Bronchial epithelial cell (primary cell): ENCODE measurements around the gene SUCLA2. TPM values are rescaled to one million over a fixed set of nuclear protein-coding genes. Genes with fewer than 3 reads are reported as not detected.
A peak's percentile ranks its signal among the peaks of the same experiment; 100 is the strongest.

Experiments
- DNase-seq: peaks from one replicate; pipeline ENCODE4 v3.0.0-alpha.2; 2010; ENCODE audit warnings: low read depth
- FAIRE-seq: peaks from 2 replicates; lab custom pipeline; 2011; peaks lifted over from hg19 to GRCh38; lab: Jason Lieb, UNC
- H3K27me3 ChIP-seq: 2 replicates; pipeline ENCODE4 v1.5.1; 2011; ENCODE audit warnings: low read length; ENCODE audit not compliant: control insufficient read depth, insufficient read depth
- H3K36me3 ChIP-seq: 2 replicates; pipeline ENCODE4 v1.5.1; 2011; ENCODE audit warnings: low read length; ENCODE audit not compliant: control insufficient read depth, insufficient read depth
- H3K4me3 ChIP-seq: 2 replicates; pipeline ENCODE4 v1.5.1; 2011; ENCODE audit warnings: mild to moderate bottlenecking, low read depth, low read length, control low read depth
- CTCF ChIP-seq: IDR thresholded peaks from 2 replicates; pipeline ENCODE4 v1.5.1; 2011; ENCODE audit warnings: mild to moderate bottlenecking, moderate library complexity, low read length, control low read depth, inconsistent platforms; ENCODE audit not compliant: insufficient read depth, severe bottlenecking
- total RNA-seq: library from RNA; depleted of rRNA; stranded (reverse); fragments of >200 nt; gene quantifications from 2 replicates; pipeline ENCODE4 v1.2.1, GENCODE V29; 2014

Gene SUCLA2
- total RNA-seq, 1 donor from 2014 or later: 57.4 TPM

- DNase-seq (no peak), FAIRE-seq (no peak)
- Histone ChIP-seq H3K36me3 (peaks cover 2% of the 10 kb centered on the region), H3K27me3 (no peaks in the 10 kb centered on the region), H3K4me3 (no peak overlapping the region)
- no peak for TF ChIP-seq CTCF
Measured at GRCh38 chr13:48040049-48040448, 39.0 kb upstream of the SUCLA2 start.

- FAIRE-seq: no peak
Measured at GRCh38 chr13:48038761-48039160, 37.7 kb upstream of the SUCLA2 start.

GRCh38 chr13:48037346-48038173, 36.5 kb upstream of the SUCLA2 start, which contains the start of gene NUDT15:
Gene NUDT15 (plus strand): TSS chr13:48037726. CDS start chr13:48037747, 21 bp downstream.
- peak; percentile 100 for TF ChIP-seq CTCF
- Histone ChIP-seq H3K36me3 (peaks cover 2% of the 10 kb centered on the region), H3K4me3 (peak within 1 kb of the TSS; percentile 58), H3K27me3 (no peaks in the 10 kb centered on the region)
- FAIRE-seq (no peak), DNase-seq (peak; percentile 88)

More at GRCh38 chr13:48038761-48039160, 37.7 kb upstream of the SUCLA2 start:
- DNase-seq: no peak
- Histone ChIP-seq H3K36me3 (peaks cover 2% of the 10 kb centered on the region), H3K27me3 (no peaks in the 10 kb centered on the region), H3K4me3 (no peak overlapping the region)
- TF ChIP-seq CTCF: no peak

GRCh38 chr13:48029859-48030258, 28.8 kb upstream of the SUCLA2 start:
- FAIRE-seq: no peak
- no peak for TF ChIP-seq CTCF
- no peak overlapping the region for H3K4me3 ChIP-seq
- peaks cover 1% of the 10 kb centered on the region for H3K36me3 ChIP-seq
- DNase-seq: no peak
- H3K27me3 ChIP-seq: no peaks in the 10 kb centered on the region

GRCh38 chr13:48028066-48028465, 27.0 kb upstream of the SUCLA2 start:
- Histone ChIP-seq H3K4me3 (no peak overlapping the region), H3K27me3 (no peaks in the 10 kb centered on the region), H3K36me3 (peaks cover 1% of the 10 kb centered on the region)
- TF ChIP-seq CTCF: no peak
- DNase-seq (peak; percentile 61), FAIRE-seq (no peak)

- no peaks in the 10 kb centered on the region for H3K36me3 ChIP-seq
- H3K4me3 ChIP-seq: no peak overlapping the region
- H3K27me3 ChIP-seq: no peaks in the 10 kb centered on the region
- DNase-seq (no peak), FAIRE-seq (no peak)
- no peak for TF ChIP-seq CTCF
Measured at GRCh38 chr13:48019796-48020195, 18.7 kb upstream of the SUCLA2 start.
